Fibroblast of pulmonary artery (primary cell): Measurements from ENCODE around the gene NAA40.

Experiments used
- DNase-seq: peaks from one replicate; pipeline ENCODE4 v3.0.0-alpha.2; 2010; ENCODE audit warnings: low read depth
- H3K4me3 ChIP-seq: replicated peaks from 2 replicates; pipeline ENCODE4 v1.5.1; 2011; ENCODE audit warnings: low read depth, mild to moderate bottlenecking, control low read depth, low read length, moderate library complexity
- TF ChIP-seq, protein P1 (sequence below): IDR thresholded peaks from 2 replicates; pipeline ENCODE4 v1.5.1; 2011; ENCODE audit warnings: mild to moderate bottlenecking, control low read depth, low read length, inconsistent platforms; ENCODE audit errors: missing control alignments

Gene NAA40

GRCh38 chr11:63938479-63939396 lies at the start of gene NAA40:
TSS of gene NAA40 (plus strand) at chr11:63939002. CDS start at chr11:63939097, 95 bp downstream.
- TF ChIP-seq, protein P1, sequence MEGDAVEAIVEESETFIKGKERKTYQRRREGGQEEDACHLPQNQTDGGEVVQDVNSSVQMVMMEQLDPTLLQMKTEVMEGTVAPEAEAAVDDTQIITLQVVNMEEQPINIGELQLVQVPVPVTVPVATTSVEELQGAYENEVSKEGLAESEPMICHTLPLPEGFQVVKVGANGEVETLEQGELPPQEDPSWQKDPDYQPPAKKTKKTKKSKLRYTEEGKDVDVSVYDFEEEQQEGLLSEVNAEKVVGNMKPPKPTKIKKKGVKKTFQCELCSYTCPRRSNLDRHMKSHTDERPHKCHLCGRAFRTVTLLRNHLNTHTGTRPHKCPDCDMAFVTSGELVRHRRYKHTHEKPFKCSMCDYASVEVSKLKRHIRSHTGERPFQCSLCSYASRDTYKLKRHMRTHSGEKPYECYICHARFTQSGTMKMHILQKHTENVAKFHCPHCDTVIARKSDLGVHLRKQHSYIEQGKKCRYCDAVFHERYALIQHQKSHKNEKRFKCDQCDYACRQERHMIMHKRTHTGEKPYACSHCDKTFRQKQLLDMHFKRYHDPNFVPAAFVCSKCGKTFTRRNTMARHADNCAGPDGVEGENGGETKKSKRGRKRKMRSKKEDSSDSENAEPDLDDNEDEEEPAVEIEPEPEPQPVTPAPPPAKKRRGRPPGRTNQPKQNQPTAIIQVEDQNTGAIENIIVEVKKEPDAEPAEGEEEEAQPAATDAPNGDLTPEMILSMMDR, result no peak

GRCh38 chr11:63889344-63889743 lies 49.5 kb upstream of the NAA40 start:
- no peak overlapping the region for H3K4me3 ChIP-seq

More at GRCh38 chr11:63938479-63939396, at the start of gene NAA40:
- peak; percentile 95 for DNase-seq
- peak within 1 kb of the TSS; percentile 89 for H3K4me3 ChIP-seq

DNA sequence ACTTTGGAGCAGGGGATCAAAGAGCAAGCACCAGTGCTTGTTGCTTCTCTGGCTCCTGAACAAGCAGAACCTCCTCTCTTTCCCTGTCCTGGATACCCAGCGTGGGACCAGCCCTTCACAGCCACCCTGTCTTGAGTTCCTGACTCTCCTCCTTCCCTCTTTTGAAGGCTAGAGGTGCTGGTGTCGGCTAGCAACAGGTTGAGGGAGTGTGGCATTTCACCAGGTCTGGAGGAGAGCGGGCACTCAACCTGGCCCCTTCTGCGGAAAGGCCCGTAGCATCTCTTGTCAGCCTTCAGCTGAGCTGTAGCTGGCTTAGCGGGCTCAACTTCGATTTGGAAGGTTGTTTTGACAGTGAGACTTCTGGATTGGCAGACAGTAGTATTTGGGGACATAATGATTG lies 48.4 kb upstream of the NAA40 start:
- no peak for DNase-seq
- TF ChIP-seq, protein P1, result no peak
- H3K4me3 ChIP-seq, result no peak overlapping the region

More at GRCh38 chr11:63889344-63889743, 49.5 kb upstream of the NAA40 start:
- TF ChIP-seq, protein P1, result no peak
- DNase-seq, result no peak

DNA sequence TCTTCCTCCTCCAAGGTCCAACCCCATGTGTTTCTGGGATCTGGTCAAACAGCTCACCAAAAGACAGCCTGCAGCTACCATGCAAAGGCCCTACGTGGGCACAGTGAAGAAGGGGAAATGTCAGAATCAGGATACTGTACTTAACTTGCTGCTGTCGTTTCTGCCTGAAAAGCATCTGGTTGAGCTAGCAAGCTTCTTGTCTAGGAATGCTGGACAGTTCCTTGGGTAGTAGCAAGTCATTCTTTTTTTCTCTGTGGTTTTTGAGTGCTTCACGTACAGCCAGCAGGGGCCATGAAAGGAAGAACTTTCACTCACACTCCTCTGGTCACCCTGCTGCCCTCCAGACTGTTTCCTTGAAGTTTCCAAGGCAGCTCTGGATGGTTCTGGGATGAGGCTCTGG lies 46.6 kb upstream of the NAA40 start:
- peak; percentile 57 for DNase-seq
- no peak overlapping the region for H3K4me3 ChIP-seq
- TF ChIP-seq, protein P1, result no peak

GRCh38 chr11:63893355-63893754 lies 45.4 kb upstream of the NAA40 start:
- H3K4me3 ChIP-seq, result no peak overlapping the region
- no peak for DNase-seq
- TF ChIP-seq, protein P1, result no peak

- DNase-seq, result no peak
- H3K4me3 ChIP-seq, result no peak overlapping the region
- TF ChIP-seq, protein P1, result no peak
Measured at GRCh38 chr11:63896071-63896470, 42.7 kb upstream of the NAA40 start.
